Panc1 (cell line): ENCODE results near the gene NOL9. TPM values are rescaled to one million over a fixed set of nuclear protein-coding genes. Genes with fewer than 3 reads are reported as not detected.

Experiments used
- ATAC-seq: fragments of 200-7000 bp; cut with Tn5 transposase; 2 replicates; pipeline ENCODE4 v1.9.1; 2020; ENCODE audit warnings: mild to moderate bottlenecking, moderate library complexity
- BruUV-seq: library from RNA; stranded (reverse); fragments of 400-500 nt; replicated peaks from 2 replicates; lab custom pipeline; 2021; lab: Mats Ljungman, UMichigan
- CTCF ChIA-PET: fragments of 300-600 bp; sonication (Branson Sonifier 250); formaldehyde crosslinking; loops from one replicate; lab custom pipeline; 2022; ENCODE audit warnings: antibody characterized with exemption; lab: Charles Lee
- POLR2A ChIA-PET: fragments of 300-600 bp; sonication (Branson Sonifier 250); formaldehyde crosslinking; loops from one replicate; lab custom pipeline; 2022; ENCODE audit warnings: antibody characterized with exemption; lab: Charles Lee
- DNase-seq: peaks from one replicate; pipeline ENCODE4 v3.0.0-alpha.2; 2010; ENCODE audit warnings: low read depth, low spot score
- H3K27ac ChIP-seq: 2 replicates; pipeline ENCODE4 v1.5.1; 2011; ENCODE audit warnings: mild to moderate bottlenecking, low read length, inconsistent platforms
- H3K27me3 ChIP-seq: fragments of 200-500 bp; sonication (Bioruptor generic); 2 replicates; pipeline ENCODE4 v1.6.0; 2014; ENCODE audit warnings: low read length, inconsistent platforms; ENCODE audit not compliant: control insufficient read depth, insufficient read depth
- H3K36me3 ChIP-seq: fragments of 200-500 bp; sonication (Bioruptor generic); 2 replicates; pipeline ENCODE4 v1.5.1; 2014; ENCODE audit warnings: inconsistent platforms, mild to moderate bottlenecking, low read length, moderate library complexity; ENCODE audit not compliant: control insufficient read depth, insufficient read depth
- H3K4me1 ChIP-seq: 2 replicates; pipeline ENCODE4 v1.5.1; 2011; ENCODE audit warnings: inconsistent platforms, mild to moderate bottlenecking, low read length, moderate library complexity; ENCODE audit not compliant: control insufficient read depth, insufficient read depth
- H3K4me3 ChIP-seq, 2 experiments: 2 replicates each; pipeline ENCODE4 v1.5.1; 2011 to 2012; ENCODE audit warnings: low read depth in 2 of 2, low read length in 2 of 2, mild to moderate bottlenecking in 2 of 2, inconsistent platforms in 1 of 2, moderate library complexity in 1 of 2
- H3K9me3 ChIP-seq: fragments of 200-500 bp; sonication (Bioruptor generic); 2 replicates; pipeline ENCODE4 v1.5.1; 2014; ENCODE audit warnings: low read depth, mild to moderate bottlenecking, inconsistent platforms, low read length, moderate library complexity; ENCODE audit not compliant: control insufficient read depth, insufficient read depth
- CTCF ChIP-seq: fragments of 450-650 bp; IDR thresholded peaks from 2 replicates; pipeline ENCODE4 v1.5.1; 2017; ENCODE audit warnings: mild to moderate bottlenecking
- POLR2AphosphoS5 ChIP-seq: IDR thresholded peaks from 2 replicates; pipeline ENCODE4 v1.6.1; 2012; ENCODE audit warnings: mild to moderate bottlenecking, low read depth, low read length, moderate library complexity
- REST ChIP-seq, 2 experiments: IDR thresholded peaks; 2 replicates each; pipeline ENCODE4 v1.6.1; 2011 to 2012; ENCODE audit warnings: low read depth in 2 of 2, control low read depth in 1 of 2, low read length in 1 of 2, mild to moderate bottlenecking in 1 of 2, moderate library complexity in 1 of 2; ENCODE audit not compliant: insufficient read depth in 1 of 2
- SIN3A ChIP-seq: IDR thresholded peaks from 2 replicates; pipeline ENCODE4 v1.6.1; 2012; ENCODE audit warnings: low read depth, mild to moderate bottlenecking, low read length, moderate library complexity, borderline replicate concordance; ENCODE audit not compliant: insufficient read depth
- TCF7L2 ChIP-seq: IDR thresholded peaks from 2 replicates; pipeline ENCODE4 v1.6.1; 2011; ENCODE audit warnings: mild to moderate bottlenecking, low read depth, low read length, inconsistent platforms
- in situ Hi-C: cut with HindIII; loops from 2 replicates; pipeline ENCODE4 v1.10.0; 2016; ENCODE audit warnings: low sequenced_read_pairs, low pct_unique_long_range_greater_than_20kb
- intact Hi-C: fragments of 100-400 bp; cut with micrococcal nuclease; formaldehyde crosslinking; loops from one replicate; pipeline ENCODE4 v1.10.0; 2022; ENCODE audit not compliant: unreplicated experiment
- total RNA-seq: library from RNA; stranded (reverse); gene quantifications from one replicate; pipeline ENCODE4 v1.2.1, GENCODE V29; 2021; ENCODE audit not compliant: unreplicated experiment

NOL9 gene
- total RNA-seq, 1 experiment from 2014 or later: 46.4 TPM

GRCh38 chr1:6531996-6532395, 22.3 kb downstream of the NOL9 start:
- ChIA-PET POLR2A (no interaction called here), CTCF (no interaction called here)
- peaks cover 17% of the 10 kb centered on the region for H3K36me3 ChIP-seq
- no peak overlapping the region for H3K4me3 ChIP-seq
- intact Hi-C loops (no loop called here), in situ Hi-C loops (no loop called here)
- no peak overlapping the region for H3K27ac ChIP-seq
- no peaks in the 10 kb centered on the region for H3K27me3 ChIP-seq
- BruUV-seq: no TSS peak
- ATAC-seq (no peak), DNase-seq (no peak)
- no peaks in the 10 kb centered on the region for H3K4me1 ChIP-seq
- TF ChIP-seq REST (IDR thresholded peaks at IDR 0.05; ENCODE audit: insufficient read depth in 1 of 2, low read depth in 2 of 2, low read length in 1 of 2) (no peak), SIN3A (no peak), TCF7L2 (no peak), CTCF (no peak), POLR2AphosphoS5 (no peak)
- H3K9me3 ChIP-seq: no peaks in the 10 kb centered on the region

GRCh38 chr1:6530504-6531160, 23.7 kb downstream of the NOL9 start:
- no peak overlapping the region for H3K27ac ChIP-seq
- ChIA-PET CTCF (no interaction called here), POLR2A (interaction anchor here (0.7 kb wide), 1 partner anchor 50 kb away, joined by 3 read pairs; no protein-coding TSS in a partner anchor)
- H3K4me3 ChIP-seq: no peak overlapping the region
- no peaks in the 10 kb centered on the region for H3K4me1 ChIP-seq
- TF ChIP-seq CTCF (no peak), REST (IDR thresholded peaks at IDR 0.05; ENCODE audit: insufficient read depth in 1 of 2, low read depth in 2 of 2, low read length in 1 of 2) (no peak), TCF7L2 (no peak), POLR2AphosphoS5 (no peak), SIN3A (no peak)
- peaks cover 17% of the 10 kb centered on the region for H3K36me3 ChIP-seq
- no peaks in the 10 kb centered on the region for H3K27me3 ChIP-seq
- ATAC-seq (peak; percentile 55; the same call in 1 of the 2 replicates), DNase-seq (no peak)
- intact Hi-C loops: no loop called here
- in situ Hi-C loops: no loop called here
- BruUV-seq: no TSS peak
- no peaks in the 10 kb centered on the region for H3K9me3 ChIP-seq
